Peyer's patch (tissue), 4 donors: Measurements from ENCODE around the gene KIAA1671.

ENCODE experiments used
- CTCF ChIP-seq, 6 experiments: fragments of 450-650 bp in 4 of 6; fragments of 200-600 bp in 2 of 6; sonication (generic) in 1 of 6; IDR thresholded peaks; one replicate each; pipeline ENCODE4 v1.5.1; 2017 to 2019; ENCODE audit warnings: antibody characterized with exemption in 6 of 6, mild to moderate bottlenecking in 3 of 6, moderate library complexity in 1 of 6
- POLR2A ChIP-seq, 2 donors: fragments of 450-650 bp; IDR thresholded peaks; one replicate each; pipeline ENCODE4 v1.5.1; 2017; ENCODE audit warnings: antibody characterized with exemption in 2 of 2, mild to moderate bottlenecking in 2 of 2, moderate library complexity in 2 of 2

- TF ChIP-seq CTCF (IDR thresholded peaks at IDR 0.05): peak in 4 of 6 experiments; percentile 15 to 87 (median 79)
- TF ChIP-seq POLR2A (IDR thresholded peaks at IDR 0.05): no peak
These were observed 41.7 kb downstream of the KIAA1671 start for GRCh38 chr22:24994070-24994763.
